CD4-positive, alpha-beta T cell treated with Interleukin-2 at 100 ng/mL for 4 hours (primary cell): ENCODE measurements around the gene MVD.

Experiments used
- DNase-seq: peaks from one replicate; pipeline ENCODE4 v3.0.0-alpha.2; 2020; ENCODE audit warnings: low spot score

MVD gene

GRCh38 chr16:88662843-88663606, at the start of gene MVD:
MVD (minus strand) TSS chr16:88663091; CDS start chr16:88663080, 11 bp downstream.
- peak; percentile 96 for DNase-seq

- no peak for DNase-seq
These were observed 49.6 kb upstream of the MVD start for GRCh38 chr16:88712362-88712979.

- no peak for DNase-seq
These were observed 49.0 kb upstream of the MVD start for GRCh38 chr16:88711750-88712340.

- DNase-seq, result no peak
These were observed 47.7 kb upstream of the MVD start for GRCh38 chr16:88710556-88710955.

GRCh38 chr16:88706965-88707826, 44.3 kb upstream of the MVD start:
- DNase-seq, result no peak

GRCh38 chr16:88706229-88706964, 43.5 kb upstream of the MVD start, which contains the start of the genes CTU2 and RNF166:
CTU2 (plus strand) TSS chr16:88706503; CDS start chr16:88706531, 28 bp downstream.
RNF166 (minus strand) TSS chr16:88706408; CDS start chr16:88706325, 83 bp downstream.
- DNase-seq, result peak; percentile 87

- DNase-seq, result no peak
These were observed 42.9 kb upstream of the MVD start for GRCh38 chr16:88705801-88706228.

GRCh38 chr16:88705076-88705684, 42.3 kb upstream of the MVD start:
- peak; percentile 30 for DNase-seq

- DNase-seq, result peak; percentile 70
These were observed 40.8 kb upstream of the MVD start for GRCh38 chr16:88703486-88704309.

- DNase-seq, result no peak
These were observed 39.7 kb upstream of the MVD start for GRCh38 chr16:88702371-88703210.

GRCh38 chr16:88701581-88702370, 38.9 kb upstream of the MVD start:
- DNase-seq, result no peak

GRCh38 chr16:88700636-88701482, 38.0 kb upstream of the MVD start:
- peak; percentile 95 for DNase-seq

- no peak for DNase-seq
These were observed 37.4 kb upstream of the MVD start for GRCh38 chr16:88700322-88700635.

- DNase-seq, result no peak
These were observed 36.3 kb upstream of the MVD start for GRCh38 chr16:88699180-88699579.

- DNase-seq, result no peak
These were observed 35.8 kb upstream of the MVD start for GRCh38 chr16:88698646-88699045.

- DNase-seq, result peak; percentile 25
These were observed 35.1 kb upstream of the MVD start for GRCh38 chr16:88697831-88698615.
